ENCODE measurements around the gene TBC1D1.

Gene TBC1D1

GRCh38 chr4:38111024-38111423 is 220.1 kb downstream of the TBC1D1 start:
- no peak for DNase-seq

- no peak for DNase-seq
These were observed 220.8 kb downstream of the TBC1D1 start for GRCh38 chr4:38111717-38112116.

- no peak for DNase-seq
These were observed 222.2 kb downstream of the TBC1D1 start for GRCh38 chr4:38113132-38113531.

GRCh38 chr4:38113551-38113950 is 222.7 kb downstream of the TBC1D1 start:
- DNase-seq, result no peak

- DNase-seq, result no peak
These were observed 223.7 kb downstream of the TBC1D1 start for GRCh38 chr4:38114386-38115150.

GRCh38 chr4:38115601-38116000 is 224.7 kb downstream of the TBC1D1 start:
- DNase-seq, result no peak

GRCh38 chr4:38117591-38117990 is 226.7 kb downstream of the TBC1D1 start:
- DNase-seq, result no peak

- peak; percentile 64 for DNase-seq
These were observed 228.9 kb downstream of the TBC1D1 start for GRCh38 chr4:38119668-38120385.

GRCh38 chr4:38120772-38121171 is 229.9 kb downstream of the TBC1D1 start:
- DNase-seq, result no peak

GRCh38 chr4:38122060-38122459 is 231.2 kb downstream of the TBC1D1 start:
- no peak for DNase-seq

GRCh38 chr4:38123555-38123954 is 232.7 kb downstream of the TBC1D1 start:
- DNase-seq, result no peak

- no peak for DNase-seq
These were observed 234.1 kb downstream of the TBC1D1 start for GRCh38 chr4:38124961-38125360.

- peak; percentile 43 for DNase-seq
These were observed 234.9 kb downstream of the TBC1D1 start for GRCh38 chr4:38125816-38126215.

GRCh38 chr4:38128478-38129459 is 237.9 kb downstream of the TBC1D1 start:
- DNase-seq, result peak; percentile 40

- DNase-seq, result peak; percentile 61
These were observed 238.8 kb downstream of the TBC1D1 start for GRCh38 chr4:38129460-38130227.

- DNase-seq, result no peak
These were observed 240.0 kb downstream of the TBC1D1 start for GRCh38 chr4:38130884-38131283.

GRCh38 chr4:38131371-38132091 is 240.6 kb downstream of the TBC1D1 start:
- peak; percentile 27 for DNase-seq

- peak; percentile 97 for DNase-seq
These were observed 241.3 kb downstream of the TBC1D1 start for GRCh38 chr4:38132107-38132673.

GRCh38 chr4:38132843-38133662 is 242.2 kb downstream of the TBC1D1 start:
- no peak for DNase-seq
